ENCODE data around the gene CHCHD6.

- TF ChIP-seq POLR2AphosphoS5 (IDR thresholded peaks at IDR 0.05; ENCODE audit: borderline replicate concordance, low read depth, low read length) = no peak
- TF ChIP-seq EZH2 (IDR thresholded peaks at IDR 0.05) = no peak
- TF ChIP-seq FOXP2 (optimal IDR thresholded peaks at IDR 0.05; ENCODE audit: control extremely low read depth, extremely low read length, insufficient read depth) = no peak
Measured at GRCh38 chr3:126807795-126808194, 103.8 kb downstream of the CHCHD6 start.

All from SK-N-MC (cell line).